Aortic smooth muscle cell (primary cell): ENCODE data around the gene KLF15. TPM values are rescaled to one million over a fixed set of nuclear protein-coding genes. Genes with fewer than 3 reads are reported as not detected.

ENCODE experiments used
- total RNA-seq: library from RNA; depleted of rRNA; stranded (reverse); fragments of >200 nt; gene quantifications from 2 replicates; pipeline ENCODE4 v1.2.3, GENCODE V29; 2014

Gene KLF15
- 2.9 and 3.2 TPM in 2 replicates for total RNA-seq

DNA sequence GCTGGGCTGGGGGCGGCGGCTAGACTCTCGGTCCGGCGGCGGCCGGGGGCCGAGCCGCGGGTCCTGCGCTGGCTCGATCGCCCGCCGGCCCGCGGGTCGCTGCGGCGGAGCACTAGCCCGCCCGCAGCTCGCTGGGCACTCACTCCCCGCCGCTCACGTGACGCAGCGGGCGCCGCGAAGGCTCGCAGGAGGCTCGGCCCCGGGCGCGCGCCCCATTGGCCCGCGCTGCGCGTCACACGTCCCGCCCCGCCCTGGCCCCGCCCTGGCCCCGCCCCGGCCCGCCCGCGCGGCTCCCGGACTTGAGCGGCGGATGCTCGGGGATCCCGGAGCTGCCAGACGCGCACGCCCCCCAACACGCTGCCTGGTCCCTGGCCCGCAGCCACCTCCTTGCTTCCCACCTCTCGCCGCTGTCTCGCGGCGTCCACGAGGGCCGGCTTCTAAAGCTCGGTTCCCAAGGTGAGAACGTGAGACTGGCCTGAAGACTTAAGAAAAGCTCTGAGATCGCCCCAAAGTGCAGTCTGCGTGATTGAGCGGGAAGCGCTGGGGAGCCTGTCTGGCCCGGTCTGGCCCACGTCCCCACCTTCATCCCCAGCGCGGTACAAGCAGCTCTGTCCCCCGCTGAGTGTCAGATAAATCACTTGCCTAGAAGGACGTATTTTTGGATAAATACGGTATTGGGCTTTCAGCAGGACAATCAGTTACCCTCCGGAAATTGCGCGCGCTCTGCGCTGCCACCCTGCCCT, at the start of gene KLF15:
Gene KLF15 (minus strand): TSS at position 114 of the 743 bp plus-strand sequence. CDS start 4,486 bp downstream, outside the sequence.

GRCh38 chr3:126394179-126394976, 37.2 kb upstream of the KLF15 start, which contains the start of gene CFAP100:
TSS of gene CFAP100 (plus strand) at chr3:126394909. CDS start at chr3:126396001, 1,092 bp downstream.

Other genes starting within 250 kb of the KLF15 start
- gene ALDH1L1, start 176.8 kb downstream of the KLF15 start, total RNA-seq: 3.2 and 3.3 TPM in 2 replicates
- not detected in 2 replicates for gene CFAP100, start 37.5 kb upstream of the KLF15 start, total RNA-seq
- gene ZXDC, start 118.5 kb upstream of the KLF15 start, total RNA-seq: 16.4 and 17.2 TPM in 2 replicates
- gene UROC1, start 160.4 kb upstream of the KLF15 start, total RNA-seq: not detected in 2 replicates
- gene CHST13, start 166.7 kb upstream of the KLF15 start, total RNA-seq: not detected in 2 replicates
- not detected in 2 replicates for gene C3orf22, start 201.5 kb upstream of the KLF15 start, total RNA-seq